Rectal smooth muscle tissue (tissue), 1 donor: ENCODE data around the gene SPATS2.
"Not testable (repeated sequence)": the region's sequence is repeated elsewhere in the genome, so short reads cannot be mapped to it uniquely, and the experiment has no call there.

Experiments
- H3K27ac ChIP-seq: one replicate; pipeline ENCODE4 v1.7.0; 2013; ENCODE audit warnings: low read depth, low read length, inconsistent platforms
- H3K27me3 ChIP-seq: one replicate; pipeline ENCODE4 v1.7.0; 2013; ENCODE audit warnings: low read length; ENCODE audit not compliant: control insufficient read depth, insufficient read depth
- H3K36me3 ChIP-seq: one replicate; pipeline ENCODE4 v1.7.0; 2013; ENCODE audit warnings: low read length; ENCODE audit not compliant: control insufficient read depth, insufficient read depth
- H3K4me1 ChIP-seq: one replicate; pipeline ENCODE4 v1.7.0; 2013; ENCODE audit warnings: low read length; ENCODE audit not compliant: control insufficient read depth, insufficient read depth
- H3K4me3 ChIP-seq: one replicate; pipeline ENCODE4 v1.7.0; 2013; ENCODE audit warnings: low read length
- H3K9ac ChIP-seq: one replicate; pipeline ENCODE4 v1.7.0; 2013; ENCODE audit warnings: low read length

Gene SPATS2

GRCh38 chr12:49503674-49504180 is 136.5 kb downstream of the SPATS2 start:
- no peaks in the 10 kb centered on the region for H3K27me3 ChIP-seq
- no peak overlapping the region for H3K27ac ChIP-seq
- H3K36me3 ChIP-seq = no peaks in the 10 kb centered on the region
- no peak overlapping the region for H3K9ac ChIP-seq
- H3K4me3 ChIP-seq = no peak overlapping the region
- no peaks in the 10 kb centered on the region for H3K4me1 ChIP-seq

- Histone ChIP-seq H3K4me1 (no peaks in the 10 kb centered on the region), H3K36me3 (no peaks in the 10 kb centered on the region), H3K27ac (no peak overlapping the region)
Observed at GRCh38 chr12:49505672-49506071, 138.4 kb downstream of the SPATS2 start.

GRCh38 chr12:49507139-49507538 is 139.9 kb downstream of the SPATS2 start:
- Histone ChIP-seq H3K4me1 (no peaks in the 10 kb centered on the region), H3K9ac (no peak overlapping the region), H3K4me3 (no peak overlapping the region), H3K36me3 (no peaks in the 10 kb centered on the region), H3K27ac (no peak overlapping the region), H3K27me3 (no peaks in the 10 kb centered on the region)

More at GRCh38 chr12:49505672-49506071, 138.4 kb downstream of the SPATS2 start:
- Histone ChIP-seq H3K9ac (no peak overlapping the region), H3K4me3 (no peak overlapping the region), H3K27me3 (no peaks in the 10 kb centered on the region)

GRCh38 chr12:49509681-49510080 is 142.4 kb downstream of the SPATS2 start:
- not testable (repeated sequence) for H3K4me3 ChIP-seq, H3K27ac ChIP-seq, H3K9ac ChIP-seq, H3K36me3 ChIP-seq, H3K4me1 ChIP-seq, H3K27me3 ChIP-seq

- Histone ChIP-seq H3K4me3 (no peak overlapping the region), H3K36me3 (no peaks in the 10 kb centered on the region), H3K27me3 (no peaks in the 10 kb centered on the region)
Observed at GRCh38 chr12:49511410-49511809, 144.1 kb downstream of the SPATS2 start.

GRCh38 chr12:49512546-49512945 is 145.3 kb downstream of the SPATS2 start:
- H3K27me3 ChIP-seq = no peaks in the 10 kb centered on the region
- no peak overlapping the region for H3K4me3 ChIP-seq
- H3K36me3 ChIP-seq = no peaks in the 10 kb centered on the region
- H3K9ac ChIP-seq = no peak overlapping the region
- H3K27ac ChIP-seq = no peak overlapping the region
- H3K4me1 ChIP-seq = no peaks in the 10 kb centered on the region

More at GRCh38 chr12:49511410-49511809, 144.1 kb downstream of the SPATS2 start:
- H3K27ac ChIP-seq = no peak overlapping the region
- H3K9ac ChIP-seq = no peak overlapping the region
- no peaks in the 10 kb centered on the region for H3K4me1 ChIP-seq

- Histone ChIP-seq H3K4me3 (no peak overlapping the region), H3K36me3 (no peaks in the 10 kb centered on the region), H3K9ac (no peak overlapping the region), H3K4me1 (no peaks in the 10 kb centered on the region), H3K27me3 (no peaks in the 10 kb centered on the region), H3K27ac (no peak overlapping the region)
Observed at GRCh38 chr12:49515266-49515665, 148.0 kb downstream of the SPATS2 start.

- H3K27me3 ChIP-seq = no peaks in the 10 kb centered on the region
- H3K4me3 ChIP-seq = no peak overlapping the region
- no peaks in the 10 kb centered on the region for H3K36me3 ChIP-seq
- H3K27ac ChIP-seq = no peak overlapping the region
- no peak overlapping the region for H3K9ac ChIP-seq
- no peaks in the 10 kb centered on the region for H3K4me1 ChIP-seq
Observed at GRCh38 chr12:49518914-49519573, 151.8 kb downstream of the SPATS2 start.

- peaks cover under 1% of the 10 kb centered on the region for H3K36me3 ChIP-seq
- H3K27ac ChIP-seq = no peak overlapping the region
- no peak overlapping the region for H3K4me3 ChIP-seq
- no peak overlapping the region for H3K9ac ChIP-seq
- H3K27me3 ChIP-seq = no peaks in the 10 kb centered on the region
- no peaks in the 10 kb centered on the region for H3K4me1 ChIP-seq
Observed at GRCh38 chr12:49519574-49519936, 152.3 kb downstream of the SPATS2 start.

GRCh38 chr12:49521389-49521788 is 154.1 kb downstream of the SPATS2 start:
- Histone ChIP-seq H3K27ac (no peak overlapping the region), H3K4me1 (no peaks in the 10 kb centered on the region), H3K4me3 (no peak overlapping the region), H3K9ac (no peak overlapping the region), H3K36me3 (peaks cover 7% of the 10 kb centered on the region), H3K27me3 (no peaks in the 10 kb centered on the region)

GRCh38 chr12:49524660-49525324 is 157.5 kb downstream of the SPATS2 start:
- Histone ChIP-seq H3K9ac (no peak overlapping the region), H3K27me3 (no peaks in the 10 kb centered on the region), H3K4me3 (no peak overlapping the region), H3K27ac (no peak overlapping the region), H3K36me3 (peaks cover 9% of the 10 kb centered on the region), H3K4me1 (no peaks in the 10 kb centered on the region)

GRCh38 chr12:49525942-49526341 is 158.7 kb downstream of the SPATS2 start:
- H3K4me3 ChIP-seq = no peak overlapping the region
- H3K9ac ChIP-seq = no peak overlapping the region
- H3K27ac ChIP-seq = no peak overlapping the region
- no peaks in the 10 kb centered on the region for H3K27me3 ChIP-seq
- H3K36me3 ChIP-seq = peaks cover 9% of the 10 kb centered on the region
- no peaks in the 10 kb centered on the region for H3K4me1 ChIP-seq
